ENCODE data around the gene LRRTM4. TPM values are rescaled to one million over a fixed set of nuclear protein-coding genes. Genes with fewer than 3 reads are reported as not detected.
"Not testable (repeated sequence)": the region's sequence is repeated elsewhere in the genome, so short reads cannot be mapped to it uniquely, and the experiment has no call there.

LRRTM4 gene
- polyA plus RNA-seq, 3 donors = 0.68 to 1.7 (median 0.87) TPM

GRCh38 chr2:77175266-77175780 lies 346.9 kb downstream of the LRRTM4 start:
- not testable (repeated sequence) for DNase-seq

DNA sequence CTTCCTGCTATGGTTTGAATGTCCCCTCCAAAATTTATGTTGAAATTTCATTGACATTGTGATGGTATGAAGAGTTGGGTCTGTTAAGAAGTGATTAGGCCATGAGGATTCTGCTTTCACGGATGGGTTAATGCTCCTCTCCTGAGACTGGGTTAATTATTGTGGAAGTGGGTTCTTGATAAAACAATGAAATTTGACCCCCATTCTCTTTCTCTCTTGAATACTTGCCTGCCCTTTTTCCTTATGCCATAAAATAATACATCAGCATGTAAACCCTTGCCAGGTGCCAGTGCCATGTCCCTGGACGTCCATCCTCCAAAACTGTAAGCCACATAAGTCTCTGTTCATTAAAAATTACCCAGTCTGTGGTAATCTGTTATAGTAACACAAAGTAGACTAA lies 352.8 kb downstream of the LRRTM4 start:
- DNase-seq = no peak

GRCh38 chr2:77164021-77164420 lies 358.2 kb downstream of the LRRTM4 start:
- DNase-seq = not testable (repeated sequence)

DNA sequence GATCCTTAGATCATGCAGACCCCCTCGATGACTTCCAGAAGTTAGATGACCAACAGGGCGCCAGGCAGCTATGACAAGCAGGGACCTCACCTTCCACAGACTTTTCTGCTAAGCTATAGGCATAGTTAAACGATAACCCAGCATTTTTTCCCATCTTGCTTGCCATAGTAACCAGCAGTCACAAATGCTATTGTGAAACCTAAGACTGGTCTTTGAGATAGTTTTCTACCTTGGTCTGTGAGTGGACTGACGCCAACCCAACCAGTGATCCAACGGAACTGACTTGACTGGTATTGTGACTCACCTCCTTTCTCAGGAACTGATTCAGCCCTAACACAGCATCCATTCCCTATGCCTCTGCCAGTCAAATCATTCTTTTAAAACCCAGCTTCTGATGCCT lies 361.2 kb downstream of the LRRTM4 start:
- DNase-seq = no peak

- no peak for DNase-seq
These were observed 365.6 kb downstream of the LRRTM4 start for GRCh38 chr2:77156599-77156998.

DNA sequence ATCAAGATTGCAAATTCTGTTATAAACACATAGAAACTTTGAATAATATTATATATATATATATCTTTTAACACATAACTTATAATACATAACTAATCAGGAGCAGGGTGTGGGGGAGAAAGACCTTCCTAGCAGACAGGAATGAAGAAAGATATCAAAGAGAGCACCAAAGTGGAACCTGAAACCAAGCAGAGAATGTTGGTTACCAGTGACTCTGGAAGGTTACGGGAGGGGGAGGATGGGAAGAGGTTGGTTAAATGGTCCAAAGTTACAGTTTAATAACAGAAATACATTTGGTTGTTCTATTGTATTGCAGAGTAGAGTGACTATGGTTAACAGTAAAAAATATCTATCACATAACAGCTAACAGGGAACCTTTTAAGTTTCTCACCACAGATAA lies 366.7 kb downstream of the LRRTM4 start:
- peak; percentile 29 for DNase-seq

DNA sequence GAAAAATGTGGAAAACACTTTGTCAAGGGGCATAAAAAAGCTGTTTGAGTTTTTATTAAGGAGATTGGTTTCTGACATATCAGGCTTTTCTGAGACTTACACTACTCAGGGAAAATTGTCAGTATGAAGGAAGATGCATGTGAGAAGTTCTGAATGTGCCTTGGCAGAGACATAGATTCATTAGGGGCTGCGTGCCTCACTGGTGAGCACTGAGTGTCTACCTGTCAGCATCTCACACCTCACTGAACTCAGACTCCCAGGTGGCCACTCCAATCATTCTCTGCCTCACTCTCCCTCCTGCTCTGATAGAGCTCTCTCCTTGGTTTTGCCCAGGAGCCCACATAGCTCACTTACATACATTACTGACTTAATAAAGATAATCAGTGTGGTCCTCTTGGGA lies 372.6 kb downstream of the LRRTM4 start:
- DNase-seq = no peak

GRCh38 chr2:77147153-77147552 lies 375.0 kb downstream of the LRRTM4 start:
- peak; percentile 11 for DNase-seq

DNA sequence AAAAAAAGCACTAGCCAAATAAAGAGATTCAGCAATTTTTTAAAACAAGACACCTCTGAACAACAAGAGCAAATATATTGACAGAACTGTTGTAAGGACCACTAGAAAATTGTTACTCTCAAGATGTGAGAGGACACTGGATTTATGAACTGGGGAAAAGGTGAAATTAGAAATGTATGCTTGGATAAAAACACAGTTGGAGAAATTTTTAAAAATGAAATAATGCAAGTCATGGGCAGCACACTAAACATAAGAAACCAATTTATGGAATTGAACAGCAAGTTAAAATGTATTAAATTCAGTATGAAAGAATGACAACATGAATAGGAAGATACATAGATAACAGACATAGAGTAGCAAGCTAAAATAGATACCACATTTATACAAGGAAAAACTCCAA lies 377.4 kb downstream of the LRRTM4 start:
- DNase-seq = no peak

- DNase-seq = no peak
These were observed 380.0 kb downstream of the LRRTM4 start for GRCh38 chr2:77142141-77142540.

DNA sequence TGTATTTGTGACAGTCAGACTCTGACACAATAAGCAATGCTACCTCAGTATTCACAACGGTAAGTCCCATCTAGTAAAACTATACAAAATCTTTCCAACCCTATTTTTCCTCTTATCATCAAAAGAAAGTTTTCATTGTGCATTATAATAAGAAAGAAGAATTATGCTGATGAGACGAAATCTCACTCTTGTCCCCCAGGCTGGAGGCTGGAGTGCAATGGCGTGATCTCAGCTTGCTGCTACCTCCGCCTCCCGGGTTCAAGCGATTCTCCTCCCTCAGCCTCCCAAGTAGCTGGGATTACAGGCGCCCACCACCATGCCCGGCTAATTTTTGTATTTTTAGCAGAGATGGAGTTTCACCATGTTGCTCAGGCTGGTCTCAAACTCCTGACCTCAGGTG lies 393.7 kb downstream of the LRRTM4 start:
- not testable (repeated sequence) for DNase-seq

GRCh38 chr2:77127345-77127744 lies 394.8 kb downstream of the LRRTM4 start:
- no peak for DNase-seq

DNA sequence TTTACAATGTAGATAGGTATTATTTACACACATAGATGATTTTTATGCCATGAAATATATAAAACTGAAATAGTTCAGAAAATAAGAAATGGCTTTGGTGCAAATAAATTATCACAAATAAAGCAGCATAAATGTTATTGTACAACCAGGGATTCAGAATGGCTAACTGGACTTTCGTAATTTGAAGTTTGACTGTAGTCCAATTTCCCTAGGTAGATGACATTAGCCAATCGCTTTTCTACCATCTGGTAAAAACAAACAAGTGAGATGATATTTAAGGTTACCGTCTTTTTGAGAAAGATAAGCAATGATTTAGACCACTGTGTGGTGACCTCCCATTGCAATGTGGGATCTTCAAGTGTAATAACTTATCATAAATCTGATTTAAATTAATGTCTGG lies 400.7 kb downstream of the LRRTM4 start:
- no peak for DNase-seq

DNA sequence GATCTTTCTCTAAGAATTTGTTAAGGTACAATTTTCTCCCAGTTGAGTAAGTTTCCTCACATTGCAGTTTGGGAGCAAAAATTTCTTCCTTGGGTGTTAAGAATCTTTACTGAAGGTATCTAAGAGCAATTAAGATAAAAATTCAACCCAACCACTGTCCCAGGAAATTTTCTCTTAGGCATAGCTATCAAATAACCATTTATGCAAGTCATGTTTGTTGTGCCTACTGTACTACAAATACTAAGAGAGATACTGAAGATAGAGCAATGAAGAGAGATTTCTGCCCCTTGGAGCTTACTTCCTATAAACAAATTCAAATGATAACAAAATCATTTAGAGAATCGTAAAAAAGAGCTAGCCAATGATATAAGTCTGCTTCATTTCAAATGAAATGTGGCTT lies 402.8 kb downstream of the LRRTM4 start:
- no peak for DNase-seq

DNA sequence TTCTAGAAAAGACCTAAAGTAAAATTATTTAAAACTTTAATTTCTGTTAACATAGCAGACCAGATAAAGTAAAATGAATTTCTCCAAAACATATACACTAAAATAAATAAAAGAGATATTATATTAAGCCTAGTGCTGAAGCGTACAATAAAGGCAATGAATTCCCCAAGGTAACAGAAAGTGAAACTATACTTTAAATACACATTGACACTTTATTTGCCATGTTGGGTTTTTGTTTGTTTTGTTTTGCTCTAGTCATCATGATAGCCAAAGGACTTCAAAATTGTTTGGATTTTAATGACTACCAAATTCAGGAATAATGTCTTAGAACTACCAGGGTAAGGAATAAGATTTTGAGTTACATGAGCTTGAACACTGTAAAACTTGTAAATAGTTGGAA lies 413.3 kb downstream of the LRRTM4 start:
- DNase-seq = no peak

DNA sequence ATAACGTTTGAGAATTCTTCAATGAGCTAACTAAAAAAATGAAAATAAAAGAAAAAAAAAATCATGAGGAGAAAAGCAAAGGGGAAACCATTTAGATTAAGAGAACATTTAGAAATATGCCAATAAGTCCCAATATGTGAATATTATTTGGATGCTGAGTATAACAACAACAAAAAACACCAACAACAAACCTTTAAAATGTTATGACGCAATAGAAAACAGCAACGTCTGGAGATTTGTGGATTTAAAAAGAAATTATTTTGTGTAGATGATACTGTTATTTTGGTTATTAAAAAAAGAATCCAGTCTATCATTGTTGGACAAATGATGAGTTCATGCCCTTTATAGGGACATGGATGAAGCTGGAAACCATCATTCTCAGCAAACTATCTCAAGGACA lies 417.2 kb downstream of the LRRTM4 start:
- no peak for DNase-seq

DNA sequence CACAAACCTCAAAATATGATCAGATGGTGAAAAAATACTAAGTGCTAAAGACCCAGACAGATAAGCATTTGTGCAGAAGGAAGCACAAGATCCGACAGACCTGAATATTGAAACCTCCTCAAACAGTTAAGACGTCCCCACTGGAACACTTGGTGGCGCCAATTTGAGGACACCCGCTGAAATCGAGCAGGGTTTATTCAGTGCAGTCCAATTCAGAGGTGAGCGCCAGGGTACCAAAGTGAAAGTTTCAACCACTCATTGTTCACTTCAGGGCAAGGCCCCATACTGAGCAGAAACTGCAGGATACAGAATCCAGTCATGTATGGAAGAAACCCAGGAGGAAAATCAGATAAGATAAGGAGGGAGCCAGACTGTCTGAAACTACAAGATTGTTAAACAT lies 417.6 kb downstream of the LRRTM4 start:
- no peak for DNase-seq

GRCh38 chr2:77102927-77103326 lies 419.2 kb downstream of the LRRTM4 start:
- DNase-seq = no peak

DNA sequence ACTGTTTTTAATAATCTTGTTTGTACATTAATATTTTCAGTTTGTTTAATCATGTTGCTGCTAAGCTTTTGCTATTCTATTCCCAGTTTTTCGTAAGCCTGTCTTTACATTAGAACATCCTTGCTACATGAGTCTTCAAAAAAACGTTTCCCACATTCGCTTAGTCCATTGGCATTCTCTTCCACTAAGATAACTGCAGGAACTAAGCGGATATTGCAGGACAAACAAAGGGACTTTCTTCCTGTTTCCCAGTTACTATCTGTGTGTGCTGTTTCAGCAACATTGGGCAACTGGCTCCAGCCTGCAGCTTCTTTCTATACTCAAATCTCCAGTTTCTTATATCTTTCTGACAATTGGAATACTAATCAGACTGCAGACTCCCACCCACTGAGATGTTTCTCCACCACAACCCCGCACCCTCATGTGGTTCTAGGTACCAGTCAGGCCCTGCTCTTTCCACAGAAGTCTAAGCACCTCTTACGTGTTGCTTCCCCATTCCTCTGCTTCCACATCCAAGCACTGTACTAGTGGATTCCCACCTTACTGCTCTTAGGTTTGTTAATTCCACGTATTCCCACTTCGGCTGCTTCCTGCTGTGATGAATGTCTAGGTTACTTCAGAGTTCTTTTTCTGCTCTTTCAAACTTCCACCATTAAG lies 420.3 kb downstream of the LRRTM4 start:
- DNase-seq = no peak

DNA sequence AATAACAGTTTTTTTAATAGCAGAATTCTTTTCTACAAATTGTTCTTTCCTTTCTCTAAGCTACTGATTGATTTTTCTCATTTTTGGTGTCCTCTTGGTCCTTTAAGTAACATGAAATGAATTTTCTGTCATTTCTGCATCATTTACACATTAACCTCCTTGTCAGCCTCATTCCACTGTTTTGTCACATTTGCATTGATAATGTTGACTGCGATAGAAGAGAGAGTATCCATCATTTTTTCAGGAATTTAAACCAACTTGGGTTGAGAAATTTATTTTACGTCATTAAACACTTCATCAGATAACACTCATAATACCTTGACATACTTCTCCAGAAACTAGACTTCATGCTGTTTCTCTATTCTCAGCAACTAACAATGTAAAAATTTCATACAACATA lies 422.2 kb downstream of the LRRTM4 start:
- DNase-seq = no peak

- not testable (repeated sequence) for DNase-seq
These were observed 426.7 kb downstream of the LRRTM4 start for GRCh38 chr2:77095525-77095924.

- no peak for DNase-seq
These were observed 427.1 kb downstream of the LRRTM4 start for GRCh38 chr2:77095096-77095495.

DNA sequence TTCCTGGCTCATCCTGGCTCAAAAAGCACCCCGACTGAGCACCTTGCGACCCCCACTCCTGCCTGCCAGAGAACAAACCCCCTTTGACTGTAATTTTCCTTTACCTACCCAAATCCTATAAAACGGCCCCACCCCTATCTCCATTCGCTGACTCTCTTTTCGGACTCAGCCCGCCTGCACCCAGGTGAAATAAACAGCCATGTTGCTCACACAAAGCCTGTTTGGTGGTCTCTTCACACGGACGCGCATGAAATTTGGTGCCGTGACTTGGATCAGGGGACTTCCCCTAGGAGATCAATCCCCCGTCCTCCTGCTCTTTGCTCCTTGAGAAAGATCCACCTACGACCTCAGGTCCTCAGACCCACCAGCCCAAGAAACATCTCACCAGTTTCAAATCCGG lies 433.8 kb downstream of the LRRTM4 start:
- DNase-seq = not testable (repeated sequence)

- DNase-seq = no peak
These were observed 434.2 kb downstream of the LRRTM4 start for GRCh38 chr2:77087987-77088414.

Measured in renal pelvis (tissue), 4 donors.